HepG2 (cell line): ENCODE results near the gene CMIP.

ENCODE experiments used
- ARID2 ChIP-seq: sonication (generic); formaldehyde crosslinking; IDR thresholded peaks from 2 replicates; pipeline ENCODE4 v1.8.1; 2022; ENCODE audit warnings: mild to moderate bottlenecking, missing genetic modification reagents, borderline replicate concordance
- FOXK2 ChIP-seq: fragments of 450-650 bp; IDR thresholded peaks from 2 replicates; pipeline ENCODE4 v1.6.1; 2016
- GTF2F1 ChIP-seq: fragments of 150-350 bp; IDR thresholded peaks from 2 replicates; pipeline ENCODE4 v1.6.1; 2014; ENCODE audit warnings: low read length
- MNT ChIP-seq: fragments of 450-650 bp; IDR thresholded peaks from 2 replicates; pipeline ENCODE4 v1.6.1; 2016
- POLR2AphosphoS5 ChIP-seq: IDR thresholded peaks from 2 replicates; pipeline ENCODE4 v1.6.1; 2012; ENCODE audit warnings: low read depth, low read length
- TCF12 ChIP-seq, 2 experiments: fragments of 450-650 bp in 1 of 2; sonication (generic) in 1 of 2; formaldehyde crosslinking in 1 of 2; IDR thresholded peaks; 2 replicates each; pipeline versions ENCODE4 v1.6.1 to v1.8.0; 2017 to 2022; ENCODE audit warnings: antibody characterized with exemption in 1 of 2, mild to moderate bottlenecking in 1 of 2, missing genetic modification reagents in 1 of 2, moderate library complexity in 1 of 2
- ZNF225 ChIP-seq: sonication (generic); formaldehyde crosslinking; IDR thresholded peaks from 2 replicates; pipeline ENCODE4 v1.4.0; 2020; ENCODE audit warnings: mild to moderate bottlenecking, missing genetic modification reagents
- ZNF251 ChIP-seq: sonication (generic); formaldehyde crosslinking; IDR thresholded peaks from 2 replicates; pipeline ENCODE4 v1.9.0; 2021; ENCODE audit warnings: mild to moderate bottlenecking, missing genetic modification reagents
- TF ChIP-seq, protein P1 (sequence below): sonication (generic); formaldehyde crosslinking; IDR thresholded peaks from 2 replicates; pipeline ENCODE4 v1.5.0; 2020; ENCODE audit warnings: mild to moderate bottlenecking, missing genetic modification reagents, moderate library complexity
- TF ChIP-seq, protein P2 (sequence below): IDR thresholded peaks from 2 replicates; pipeline ENCODE4 v1.6.1; 2016; ENCODE audit warnings: control low read depth

GRCh38 chr16:81473558-81473957 is 28.9 kb downstream of the CMIP start:
- TF ChIP-seq POLR2AphosphoS5 (no peak), TCF12 (IDR thresholded peaks at IDR 0.05) (no peak), TCF12 (CRISPR knock-in tag; IDR thresholded peaks at IDR 0.05) (no peak), ARID2 (CRISPR knock-in tag) (no peak), ZNF225 (CRISPR knock-in tag) (no peak), FOXK2 (no peak), ZNF251 (CRISPR knock-in tag) (no peak), GTF2F1 (no peak), MNT (no peak)
- TF ChIP-seq, protein P1, sequence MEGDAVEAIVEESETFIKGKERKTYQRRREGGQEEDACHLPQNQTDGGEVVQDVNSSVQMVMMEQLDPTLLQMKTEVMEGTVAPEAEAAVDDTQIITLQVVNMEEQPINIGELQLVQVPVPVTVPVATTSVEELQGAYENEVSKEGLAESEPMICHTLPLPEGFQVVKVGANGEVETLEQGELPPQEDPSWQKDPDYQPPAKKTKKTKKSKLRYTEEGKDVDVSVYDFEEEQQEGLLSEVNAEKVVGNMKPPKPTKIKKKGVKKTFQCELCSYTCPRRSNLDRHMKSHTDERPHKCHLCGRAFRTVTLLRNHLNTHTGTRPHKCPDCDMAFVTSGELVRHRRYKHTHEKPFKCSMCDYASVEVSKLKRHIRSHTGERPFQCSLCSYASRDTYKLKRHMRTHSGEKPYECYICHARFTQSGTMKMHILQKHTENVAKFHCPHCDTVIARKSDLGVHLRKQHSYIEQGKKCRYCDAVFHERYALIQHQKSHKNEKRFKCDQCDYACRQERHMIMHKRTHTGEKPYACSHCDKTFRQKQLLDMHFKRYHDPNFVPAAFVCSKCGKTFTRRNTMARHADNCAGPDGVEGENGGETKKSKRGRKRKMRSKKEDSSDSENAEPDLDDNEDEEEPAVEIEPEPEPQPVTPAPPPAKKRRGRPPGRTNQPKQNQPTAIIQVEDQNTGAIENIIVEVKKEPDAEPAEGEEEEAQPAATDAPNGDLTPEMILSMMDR = no peak
- TF ChIP-seq, protein P2, sequence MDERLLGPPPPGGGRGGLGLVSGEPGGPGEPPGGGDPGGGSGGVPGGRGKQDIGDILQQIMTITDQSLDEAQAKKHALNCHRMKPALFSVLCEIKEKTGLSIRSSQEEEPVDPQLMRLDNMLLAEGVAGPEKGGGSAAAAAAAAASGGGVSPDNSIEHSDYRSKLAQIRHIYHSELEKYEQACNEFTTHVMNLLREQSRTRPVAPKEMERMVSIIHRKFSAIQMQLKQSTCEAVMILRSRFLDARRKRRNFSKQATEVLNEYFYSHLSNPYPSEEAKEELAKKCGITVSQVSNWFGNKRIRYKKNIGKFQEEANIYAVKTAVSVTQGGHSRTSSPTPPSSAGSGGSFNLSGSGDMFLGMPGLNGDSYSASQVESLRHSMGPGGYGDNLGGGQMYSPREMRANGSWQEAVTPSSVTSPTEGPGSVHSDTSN (CRISPR knock-in tag) = no peak
